Kidney capillary endothelial cell (primary cell): ENCODE data around the gene CFAP126.
"Not testable (repeated sequence)": the region's sequence is repeated elsewhere in the genome, so short reads cannot be mapped to it uniquely, and the experiment has no call there.

ENCODE experiments used
- DNase-seq: peaks from one replicate; pipeline ENCODE4 v3.0.0-alpha.2; 2018; ENCODE audit warnings: low spot score

CFAP126 gene

GRCh38 chr1:161367684-161368400, at the start of gene CFAP126:
Gene CFAP126 (minus strand): TSS chr1:161367876. CDS start chr1:161367868, 8 bp downstream.
- peak; percentile 20 for DNase-seq

GRCh38 chr1:161413050-161413449, 45.4 kb upstream of the CFAP126 start:
- not testable (repeated sequence) for DNase-seq

DNA sequence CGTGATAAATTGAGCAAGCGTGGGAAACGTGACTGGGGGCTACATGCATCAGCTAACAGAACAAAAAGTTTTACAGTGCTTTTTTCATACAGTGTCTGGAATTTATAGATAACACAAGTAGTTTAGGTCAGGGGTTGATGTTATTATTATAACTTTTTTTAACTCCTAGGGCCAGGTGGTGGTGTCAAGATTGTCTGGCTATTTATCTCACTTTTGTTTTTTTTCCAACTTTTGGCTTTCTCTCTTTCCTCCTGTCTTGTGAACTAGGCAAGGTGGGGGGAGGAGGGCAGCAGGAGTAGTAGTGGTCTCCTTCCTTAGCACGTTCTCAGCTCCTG, 42.9 kb upstream of the CFAP126 start:
- not testable (repeated sequence) for DNase-seq

DNA sequence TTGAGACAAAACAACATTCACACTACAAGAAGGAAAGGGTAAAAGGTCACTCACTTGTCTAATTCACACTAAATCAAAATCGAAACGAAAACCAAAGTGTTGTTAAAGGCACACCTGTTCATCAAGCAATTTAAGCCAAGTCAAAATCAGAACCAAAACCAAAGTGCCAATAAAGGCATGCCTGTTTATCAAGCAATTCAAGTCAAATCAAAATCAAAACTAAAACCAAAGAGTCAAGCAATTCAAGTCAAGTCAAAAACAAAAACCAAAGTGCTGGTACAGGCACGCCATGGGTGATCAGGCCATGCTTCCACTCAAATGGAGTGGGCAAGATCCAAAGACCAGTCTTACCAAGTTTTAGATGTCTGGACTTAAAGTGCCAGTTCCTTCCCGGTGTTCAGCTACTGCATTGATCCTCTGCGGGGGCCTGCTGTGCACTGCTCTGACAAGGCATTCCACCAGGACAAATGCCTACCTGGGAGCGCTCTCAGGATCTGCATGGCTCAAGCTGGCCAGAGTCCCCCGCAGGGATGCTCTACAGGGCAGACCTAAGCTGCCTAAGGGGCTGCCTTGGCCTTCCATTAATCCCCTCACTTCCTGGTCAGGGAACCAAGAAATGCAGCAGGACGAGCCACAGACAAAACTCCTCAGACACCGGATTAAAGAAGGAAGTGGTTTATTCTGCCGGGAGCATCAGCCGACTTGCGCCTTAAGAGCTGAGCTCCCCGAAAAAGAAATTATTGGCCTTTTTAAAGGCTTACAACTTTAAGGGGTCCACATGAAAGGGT, 42.4 kb upstream of the CFAP126 start:
- not testable (repeated sequence) for DNase-seq

GRCh38 chr1:161408429-161409052, 40.9 kb upstream of the CFAP126 start:
- DNase-seq: no peak

- no peak for DNase-seq
Measured at GRCh38 chr1:161407451-161407985, 39.8 kb upstream of the CFAP126 start.

DNA sequence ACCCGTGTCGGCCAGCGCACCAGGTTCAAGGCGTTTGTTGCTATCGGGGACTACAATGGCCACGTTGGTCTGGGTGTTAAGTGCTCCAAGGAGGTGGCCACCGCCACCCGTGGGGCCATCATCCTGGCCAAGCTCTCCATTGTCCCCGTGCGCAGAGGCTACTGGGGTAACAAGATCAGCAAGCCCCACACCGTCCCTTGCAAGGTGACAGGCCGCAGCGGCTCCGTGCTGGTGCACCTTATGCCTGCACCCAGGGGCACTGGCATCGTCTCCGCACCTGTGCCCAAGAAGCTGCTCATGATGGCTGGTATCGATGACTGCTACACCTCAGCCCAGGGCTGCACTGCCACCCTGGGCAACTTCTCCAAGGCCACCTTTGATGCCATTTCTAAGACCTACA, 38.9 kb upstream of the CFAP126 start:
- not testable (repeated sequence) for DNase-seq

GRCh38 chr1:161404051-161404597, 36.4 kb upstream of the CFAP126 start:
- no peak for DNase-seq

DNA sequence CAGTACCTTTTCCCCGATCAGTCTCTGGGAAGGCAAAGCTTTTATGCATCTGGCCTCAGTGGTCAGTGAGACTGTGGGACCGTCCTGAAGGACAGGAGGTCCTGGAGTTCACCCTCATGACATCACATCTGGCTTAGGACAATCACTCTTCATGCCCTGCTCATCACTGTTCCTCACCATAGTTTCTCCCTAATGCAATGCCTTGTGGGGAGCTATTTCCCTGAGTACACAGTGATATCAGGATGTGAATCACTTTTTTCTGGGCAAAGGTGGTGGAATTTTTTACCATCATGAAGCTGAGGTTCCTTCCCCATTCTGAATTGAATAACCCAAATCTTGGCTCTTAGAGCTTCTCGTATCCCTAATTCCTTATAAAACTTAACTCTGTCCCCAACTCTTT, 34.8 kb upstream of the CFAP126 start:
- DNase-seq: no peak

GRCh38 chr1:161399257-161399998, 31.8 kb upstream of the CFAP126 start:
- DNase-seq: peak; percentile 81

DNA sequence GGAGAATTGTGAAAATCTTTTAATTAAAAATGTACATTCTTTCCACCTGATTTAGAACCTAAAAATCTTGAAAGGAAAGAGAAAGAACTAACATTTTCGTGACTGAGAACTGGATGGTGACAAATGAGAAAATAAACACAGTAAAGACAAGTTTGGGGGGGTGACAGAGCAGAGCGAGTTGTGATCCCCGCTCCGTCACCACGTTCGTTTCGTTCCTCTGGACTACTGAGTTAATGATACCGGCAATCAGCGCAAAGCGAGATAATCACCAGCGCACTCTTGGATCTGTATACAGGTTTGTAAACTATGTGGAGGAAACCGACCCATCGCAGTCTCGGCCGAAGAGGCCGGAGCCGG, 31.2 kb upstream of the CFAP126 start:
- no peak for DNase-seq

GRCh38 chr1:161397038-161397437, 29.4 kb upstream of the CFAP126 start:
- not testable (repeated sequence) for DNase-seq

- no peak for DNase-seq
Measured at GRCh38 chr1:161393151-161393550, 25.5 kb upstream of the CFAP126 start.

GRCh38 chr1:161391611-161392010, 23.9 kb upstream of the CFAP126 start:
- no peak for DNase-seq

DNA sequence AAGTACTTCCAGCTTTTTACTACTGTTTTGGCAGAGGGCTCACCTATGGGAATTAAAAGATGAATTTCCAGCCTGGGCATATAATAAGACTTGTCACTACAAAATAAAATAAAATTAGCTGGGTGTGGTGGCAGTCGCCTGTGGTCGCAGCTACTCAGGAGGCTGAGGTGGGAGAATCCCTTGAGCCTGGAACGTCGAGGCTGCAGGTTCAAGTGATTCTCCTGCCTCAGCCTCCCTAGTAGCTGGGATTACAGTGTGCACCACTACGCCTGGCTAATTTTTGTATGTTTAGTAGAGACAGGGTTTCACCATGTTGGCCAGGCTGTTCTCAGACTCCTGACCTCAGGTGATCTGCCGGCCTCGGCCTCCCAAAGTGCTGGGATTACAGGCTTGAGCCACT, 23.5 kb upstream of the CFAP126 start:
- not testable (repeated sequence) for DNase-seq

- DNase-seq: no peak
Measured at GRCh38 chr1:161390559-161390858, 22.8 kb upstream of the CFAP126 start.

DNA sequence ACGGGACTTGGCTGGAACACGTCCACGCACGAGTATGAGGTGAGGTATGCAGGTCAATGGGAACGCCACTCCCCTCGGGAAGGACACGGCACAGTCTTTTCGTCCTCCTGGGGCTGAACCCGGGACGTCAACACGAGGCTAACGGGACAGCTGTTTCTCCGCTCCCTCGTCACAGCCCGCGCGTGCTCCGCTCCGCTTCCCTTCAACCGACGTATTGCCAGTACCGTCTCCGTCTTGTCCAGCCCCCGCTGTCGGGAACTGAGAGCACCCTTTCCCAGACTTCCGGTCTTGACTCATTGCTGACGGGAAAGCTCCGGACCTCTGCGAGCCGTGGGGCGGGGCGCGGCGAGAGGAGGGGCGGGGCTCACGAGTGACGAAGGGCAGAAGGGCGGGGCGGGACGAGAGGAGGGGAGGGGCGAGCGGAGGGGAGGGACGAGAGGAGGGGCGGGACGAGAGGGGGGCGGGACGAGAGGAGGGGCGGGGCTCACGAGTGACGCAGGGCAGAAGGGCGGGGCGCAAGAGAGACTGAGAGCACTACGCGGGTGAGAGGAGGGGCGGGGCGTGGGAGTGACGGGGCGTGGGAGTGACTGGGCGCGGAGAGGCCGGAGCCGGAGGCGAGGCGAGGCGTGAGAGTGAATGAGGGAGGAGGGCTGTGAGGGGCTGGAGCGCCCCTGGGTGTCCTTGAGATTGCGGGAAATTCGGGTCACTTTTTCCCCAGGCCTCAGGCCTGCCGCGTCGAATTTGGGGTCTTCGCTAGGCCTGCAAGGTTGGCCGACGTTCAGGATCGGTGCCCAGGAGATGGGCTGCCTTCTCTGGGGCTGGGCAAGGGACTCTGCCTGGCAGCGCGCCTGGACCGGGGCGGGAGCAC, 22.2 kb upstream of the CFAP126 start:
- DNase-seq: peak; percentile 93

DNA sequence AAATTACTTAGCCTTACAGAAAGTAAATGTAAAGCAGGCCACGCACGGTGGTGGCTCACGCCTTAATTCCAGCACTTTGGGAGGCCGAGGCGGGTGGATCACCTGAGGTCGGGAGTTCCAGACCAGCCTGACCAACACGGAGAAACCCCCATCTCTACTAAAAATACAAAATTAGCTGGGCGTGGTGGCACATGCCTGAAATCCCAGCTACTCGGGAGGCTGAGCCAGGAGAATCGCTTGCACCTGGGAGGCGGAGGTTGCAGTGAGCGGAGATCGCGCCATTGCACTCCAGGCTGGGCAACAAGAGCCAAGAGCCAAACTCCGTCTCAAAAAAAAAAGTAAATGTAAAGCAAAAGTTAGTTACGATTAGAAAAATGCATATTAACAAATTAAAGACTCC, 21.5 kb upstream of the CFAP126 start:
- not testable (repeated sequence) for DNase-seq

DNA sequence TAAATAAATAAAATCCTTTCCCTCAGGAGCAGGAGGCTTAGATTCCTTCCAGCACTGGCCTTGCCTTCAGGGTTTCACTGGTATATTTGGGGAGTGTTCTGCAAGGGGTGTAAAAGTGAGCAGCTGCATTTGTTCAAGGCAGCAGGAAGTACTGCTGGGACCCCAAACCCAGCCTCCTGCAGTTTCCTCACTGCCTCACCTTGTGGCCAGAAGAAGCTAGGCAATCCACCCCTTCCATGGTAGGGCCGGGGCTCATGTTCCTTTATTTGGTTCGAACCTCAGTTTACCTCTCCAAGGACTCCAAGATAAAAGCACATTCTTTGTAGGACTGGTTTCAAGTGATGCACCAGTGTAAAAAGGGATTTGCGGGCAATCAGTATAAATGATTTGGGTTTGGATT, 21.0 kb upstream of the CFAP126 start:
- DNase-seq: no peak

- peak; percentile 87 for DNase-seq
Measured at GRCh38 chr1:161382214-161383019, 14.7 kb upstream of the CFAP126 start.
